ENCODE data around the gene SLC35B2.

The SLC35B2 gene

GRCh38 chr6:44263354-44264100 is 6.2 kb upstream of the SLC35B2 start:
- ATAC-seq: peak; percentile 31
- peak in 1 of 2 donors; percentile 51 for DNase-seq
- peaks cover 10% of the 10 kb centered on the region for H3K27me3 Mint-ChIP-seq
- peak overlapping the region; percentile 77 to 97 for H3K27ac Mint-ChIP-seq
- H3K4me1 Mint-ChIP-seq: peaks cover 77% of the 10 kb centered on the region
- no peaks in the 10 kb centered on the region for H3K9me3 Mint-ChIP-seq
- peak overlapping the region; percentile 97 to 99 for H3K4me3 Mint-ChIP-seq

- ATAC-seq (peak; percentile 0), DNase-seq (no peak)
- no peaks in the 10 kb centered on the region for H3K9me3 Mint-ChIP-seq
- H3K4me3 Mint-ChIP-seq: peak overlapping the region; percentile 97 to 99
- peaks cover 77% of the 10 kb centered on the region for H3K4me1 Mint-ChIP-seq
- H3K27ac Mint-ChIP-seq: peak overlapping the region; percentile 86 to 97
- peaks cover 8% of the 10 kb centered on the region for H3K27me3 Mint-ChIP-seq
These were observed 5.4 kb upstream of the SLC35B2 start for GRCh38 chr6:44262467-44263353.

- DNase-seq: no peak
- no peak for ATAC-seq
- H3K4me3 Mint-ChIP-seq: no peak overlapping the region
- peaks cover under 1% of the 10 kb centered on the region for H3K27me3 Mint-ChIP-seq
- no peaks in the 10 kb centered on the region for H3K9me3 Mint-ChIP-seq
- no peak overlapping the region for H3K27ac Mint-ChIP-seq
- peaks cover 74% of the 10 kb centered on the region for H3K4me1 Mint-ChIP-seq
These were observed 4.3 kb upstream of the SLC35B2 start for GRCh38 chr6:44261581-44261980.

GRCh38 chr6:44260451-44261297 is 3.3 kb upstream of the SLC35B2 start:
- DNase-seq (no peak), ATAC-seq (no peak)
- Mint-ChIP-seq H3K4me3 (no peak overlapping the region), H3K4me1 (peaks cover 74% of the 10 kb centered on the region), H3K27ac (peak overlapping the region in 1 of 2 donors; percentile 80), H3K27me3 (no peaks in the 10 kb centered on the region), H3K9me3 (no peaks in the 10 kb centered on the region)

- Mint-ChIP-seq H3K4me3 (no peak overlapping the region), H3K27ac (no peak overlapping the region), H3K27me3 (no peaks in the 10 kb centered on the region), H3K9me3 (no peaks in the 10 kb centered on the region), H3K4me1 (peaks cover 81% of the 10 kb centered on the region)
- DNase-seq (no peak), ATAC-seq (no peak)
These were observed 2.7 kb upstream of the SLC35B2 start for GRCh38 chr6:44260011-44260410.

- DNase-seq (no peak), ATAC-seq (no peak)
- Mint-ChIP-seq H3K4me1 (peaks cover 88% of the 10 kb centered on the region), H3K27ac (no peak overlapping the region), H3K4me3 (no peak overlapping the region), H3K27me3 (no peaks in the 10 kb centered on the region), H3K9me3 (no peaks in the 10 kb centered on the region)
These were observed 1.6 kb upstream of the SLC35B2 start for GRCh38 chr6:44258921-44259320.

- Mint-ChIP-seq H3K27me3 (no peaks in the 10 kb centered on the region), H3K4me3 (peak overlapping the region; percentile 72 to 82), H3K4me1 (peaks cover 88% of the 10 kb centered on the region), H3K27ac (peak overlapping the region in 1 of 2 donors; percentile 74), H3K9me3 (no peaks in the 10 kb centered on the region)
- no peak for ATAC-seq
- DNase-seq: no peak
These were observed 1.1 kb upstream of the SLC35B2 start for GRCh38 chr6:44258325-44258863.

GRCh38 chr6:44257753-44258324 is 511 bp upstream of the SLC35B2 start:
- ATAC-seq: peak; percentile 18
- DNase-seq: no peak
- Mint-ChIP-seq H3K4me1 (peaks cover 88% of the 10 kb centered on the region), H3K27ac (peak overlapping the region; percentile 74 to 79), H3K9me3 (no peaks in the 10 kb centered on the region), H3K27me3 (no peaks in the 10 kb centered on the region), H3K4me3 (peak overlapping the region; percentile 72 to 82)

GRCh38 chr6:44256775-44257024 is 628 bp downstream of the SLC35B2 start:
- H3K27me3 Mint-ChIP-seq: no peaks in the 10 kb centered on the region
- peak overlapping the region; percentile 83 to 97 for H3K27ac Mint-ChIP-seq
- H3K4me1 Mint-ChIP-seq: peaks cover 85% of the 10 kb centered on the region
- H3K9me3 Mint-ChIP-seq: no peaks in the 10 kb centered on the region
- DNase-seq (no peak), ATAC-seq (peak; percentile 41)
- H3K4me3 Mint-ChIP-seq: peak overlapping the region; percentile 90 to 94

- H3K4me1 Mint-ChIP-seq: peaks cover 85% of the 10 kb centered on the region
- H3K27ac Mint-ChIP-seq: peak overlapping the region; percentile 83 to 97
- H3K4me3 Mint-ChIP-seq: peak overlapping the region; percentile 90 to 94
- ATAC-seq (peak; percentile 16), DNase-seq (peak in 1 of 2 donors; percentile 26)
- no peaks in the 10 kb centered on the region for H3K27me3 Mint-ChIP-seq
- no peaks in the 10 kb centered on the region for H3K9me3 Mint-ChIP-seq
These were observed 1.2 kb downstream of the SLC35B2 start for GRCh38 chr6:44255871-44256774.

- Mint-ChIP-seq H3K9me3 (no peaks in the 10 kb centered on the region), H3K4me1 (peaks cover 85% of the 10 kb centered on the region), H3K27ac (peak overlapping the region; percentile 79 to 97), H3K27me3 (no peaks in the 10 kb centered on the region), H3K4me3 (peak overlapping the region; percentile 90 to 94)
- DNase-seq: peak; percentile 28 to 43
- ATAC-seq: no peak
These were observed 2.1 kb downstream of the SLC35B2 start for GRCh38 chr6:44255105-44255808.

- H3K9me3 Mint-ChIP-seq: no peaks in the 10 kb centered on the region
- DNase-seq: no peak
- peak overlapping the region; percentile 31 to 90 for H3K4me3 Mint-ChIP-seq
- peak overlapping the region; percentile 29 to 97 for H3K27ac Mint-ChIP-seq
- H3K27me3 Mint-ChIP-seq: no peaks in the 10 kb centered on the region
- no peak for ATAC-seq
- peaks cover 89% of the 10 kb centered on the region for H3K4me1 Mint-ChIP-seq
These were observed 2.9 kb downstream of the SLC35B2 start for GRCh38 chr6:44254191-44255104.

All from stimulated activated naive CD8-positive, alpha-beta T cell treated with anti-CD3 and anti-CD28 coated beads, Interleukin-15, amount 100 ng/mL, for 72 hours (primary cell).